WTC11 (cell line): ENCODE measurements around the gene ADAM12. TPM values are rescaled to one million over a fixed set of nuclear protein-coding genes. Genes with fewer than 3 reads are reported as not detected.

Experiments used
- ATAC-seq: fragments of 200-7000 bp; cut with Tn5 transposase; 2 replicates; pipeline ENCODE4 v1.10.0; 2021; ENCODE audit warnings: mild to moderate bottlenecking, moderate library complexity
- CTCF ChIA-PET: fragments of 300-600 bp; sonication (Branson Sonifier 250); formaldehyde crosslinking; loops from one replicate; lab custom pipeline; 2021; ENCODE audit warnings: antibody characterized with exemption; lab: Charles Lee
- POLR2A ChIA-PET: fragments of 350-600 bp; sonication (Branson Sonifier 250); formaldehyde crosslinking; loops from one replicate; lab custom pipeline; 2021; ENCODE audit warnings: antibody characterized with exemption; lab: Charles Lee
- DNase-seq: peaks from one replicate; pipeline ENCODE4 v3.0.0; 2021; ENCODE audit warnings: low spot score
- H3K27ac Mint-ChIP-seq: 2 replicates; pipeline ENCODE4 v1.8.0; 2021; ENCODE audit warnings: mixed read lengths
- H3K27me3 Mint-ChIP-seq: 2 replicates; pipeline ENCODE4 v1.8.0; 2021; ENCODE audit warnings: low read depth, mild to moderate bottlenecking, moderate library complexity, mixed read lengths
- H3K36me3 Mint-ChIP-seq: 2 replicates; pipeline ENCODE4 v1.8.0; 2021; ENCODE audit warnings: mixed read lengths
- H3K4me1 Mint-ChIP-seq: 2 replicates; pipeline ENCODE4 v1.8.0; 2022; ENCODE audit warnings: mixed read lengths
- H3K4me3 Mint-ChIP-seq: 2 replicates; pipeline ENCODE4 v1.8.0; 2021; ENCODE audit warnings: mild to moderate bottlenecking, moderate library complexity, mixed read lengths
- H3K9me3 Mint-ChIP-seq: 2 replicates; pipeline ENCODE4 v1.8.0; 2021; ENCODE audit warnings: mixed read lengths
- CDX4 ChIP-seq: fragments of 250-450 bp; sonication (Bioruptor Pico); IDR thresholded peaks from 2 replicates; pipeline ENCODE4 v1.9.0; 2021; ENCODE audit warnings: moderate library complexity, mild to moderate bottlenecking, inconsistent platforms, borderline replicate concordance
- CREM ChIP-seq: sonication (generic); formaldehyde crosslinking; IDR thresholded peaks from 2 replicates; pipeline ENCODE4 v1.8.1; 2022; ENCODE audit warnings: mild to moderate bottlenecking, missing genetic modification reagents, moderate library complexity
- E2F5 ChIP-seq: sonication (generic); formaldehyde crosslinking; IDR thresholded peaks from 2 replicates; pipeline ENCODE4 v1.8.1; 2022; ENCODE audit warnings: mild to moderate bottlenecking, moderate library complexity, missing genetic modification reagents
- FOXK1 ChIP-seq: sonication (generic); formaldehyde crosslinking; IDR thresholded peaks from 2 replicates; pipeline ENCODE4 v1.8.0; 2022; ENCODE audit warnings: mild to moderate bottlenecking, moderate library complexity, missing genetic modification reagents
- GTF2I ChIP-seq: fragments of 250-450 bp; sonication (Bioruptor Pico); conservative IDR thresholded peaks from 2 replicates; pipeline ENCODE4 v1.4.0; 2021; ENCODE audit warnings: mild to moderate bottlenecking
- JAZF1 ChIP-seq: fragments of 250-450 bp; sonication (Bioruptor Pico); IDR thresholded peaks from 2 replicates; pipeline ENCODE4 v1.9.0; 2021; ENCODE audit warnings: moderate library complexity, mild to moderate bottlenecking, inconsistent platforms
- MLX ChIP-seq: sonication (generic); formaldehyde crosslinking; IDR thresholded peaks from 2 replicates; pipeline ENCODE4 v1.8.1; 2023; ENCODE audit warnings: mild to moderate bottlenecking, missing genetic modification reagents, moderate library complexity
- MYBL2 ChIP-seq: sonication (generic); formaldehyde crosslinking; IDR thresholded peaks from 2 replicates; pipeline ENCODE4 v1.8.1; 2023; ENCODE audit warnings: mild to moderate bottlenecking, moderate library complexity, missing genetic modification reagents
- NFE2L1 ChIP-seq: sonication (generic); formaldehyde crosslinking; IDR thresholded peaks from 2 replicates; pipeline ENCODE4 v1.8.1; 2023; ENCODE audit warnings: missing genetic modification reagents
- NR1H2 ChIP-seq: sonication (generic); formaldehyde crosslinking; IDR thresholded peaks from 2 replicates; pipeline ENCODE4 v1.9.0; 2021; ENCODE audit warnings: mild to moderate bottlenecking, moderate library complexity, missing genetic modification reagents
- PRRX2 ChIP-seq: fragments of 250-450 bp; sonication (Bioruptor Pico); IDR thresholded peaks from 2 replicates; pipeline ENCODE4 v1.8.0; 2021; ENCODE audit warnings: mild to moderate bottlenecking
- SP1 ChIP-seq: sonication (generic); formaldehyde crosslinking; conservative IDR thresholded peaks from 2 replicates; pipeline ENCODE4 v1.8.1; 2022; ENCODE audit warnings: missing genetic modification reagents
- ZBTB43 ChIP-seq: sonication (generic); formaldehyde crosslinking; IDR thresholded peaks from 2 replicates; pipeline ENCODE4 v1.8.1; 2023; ENCODE audit warnings: mild to moderate bottlenecking, missing genetic modification reagents
- ZMAT4 ChIP-seq: fragments of 250-450 bp; sonication (Bioruptor Pico); IDR thresholded peaks from 2 replicates; pipeline ENCODE4 v1.9.0; 2021; ENCODE audit warnings: mild to moderate bottlenecking
- ZNF232 ChIP-seq: sonication (generic); formaldehyde crosslinking; IDR thresholded peaks from 2 replicates; pipeline ENCODE4 v1.8.0; 2022; ENCODE audit warnings: mild to moderate bottlenecking, missing genetic modification reagents
- ZNF281 ChIP-seq: sonication (generic); formaldehyde crosslinking; IDR thresholded peaks from 2 replicates; pipeline ENCODE4 v1.8.0; 2023; ENCODE audit warnings: mild to moderate bottlenecking, missing genetic modification reagents
- ZNF425 ChIP-seq: fragments of 250-450 bp; sonication (Bioruptor Pico); conservative IDR thresholded peaks from 2 replicates; pipeline ENCODE4 v1.9.0; 2021; ENCODE audit warnings: mild to moderate bottlenecking
- ZSCAN18 ChIP-seq: fragments of 250-450 bp; sonication (Bioruptor Pico); IDR thresholded peaks from 2 replicates; pipeline ENCODE4 v2.1.2; 2022; ENCODE audit warnings: mild to moderate bottlenecking, moderate library complexity
- total RNA-seq: library from RNA; stranded (reverse); gene quantifications from 3 replicates; pipeline ENCODE4 v1.2.3, GENCODE V29; 2021

Gene ADAM12
- total RNA-seq, 1 experiment from 2014 or later: 0.22 TPM

GRCh38 chr10:126290232-126290631 lies 98.0 kb downstream of the ADAM12 start:
- Mint-ChIP-seq H3K36me3 (no peaks in the 10 kb centered on the region), H3K4me1 (no peaks in the 10 kb centered on the region), H3K27me3 (no peaks in the 10 kb centered on the region; the same call in 1 of the 2 replicates), H3K9me3 (no peaks in the 10 kb centered on the region), H3K27ac (no peak overlapping the region), H3K4me3 (no peak overlapping the region)
- ATAC-seq (no peak), DNase-seq (no peak)
- CTCF ChIA-PET: no interaction called here
- POLR2A ChIA-PET: no interaction called here
- TF ChIP-seq CDX4 (CRISPR knock-in tag): no peak
- TF ChIP-seq ZNF232 (CRISPR knock-in tag): no peak
- no peak for TF ChIP-seq E2F5
- TF ChIP-seq FOXK1: no peak
- no peak for TF ChIP-seq ZSCAN18 (CRISPR knock-in tag)
- TF ChIP-seq MLX (CRISPR knock-in tag): no peak
- TF ChIP-seq GTF2I (CRISPR knock-in tag): no peak
- no peak for TF ChIP-seq CREM (CRISPR knock-in tag)
- TF ChIP-seq MYBL2 (CRISPR knock-in tag): no peak
- TF ChIP-seq PRRX2 (CRISPR knock-in tag): no peak
- TF ChIP-seq NR1H2 (CRISPR knock-in tag): no peak
- TF ChIP-seq NFE2L1: no peak
- no peak for TF ChIP-seq JAZF1
- no peak for TF ChIP-seq ZNF425
- TF ChIP-seq ZMAT4: no peak

- no peaks in the 10 kb centered on the region for H3K9me3 Mint-ChIP-seq
- H3K4me3 Mint-ChIP-seq: no peak overlapping the region
- ChIA-PET CTCF (no interaction called here), POLR2A (no interaction called here)
- ATAC-seq (no peak), DNase-seq (no peak)
- no peaks in the 10 kb centered on the region for H3K4me1 Mint-ChIP-seq
- H3K36me3 Mint-ChIP-seq: no peaks in the 10 kb centered on the region
- no peak overlapping the region for H3K27ac Mint-ChIP-seq
- no peak for TF ChIP-seq ZNF281
- no peak for TF ChIP-seq SP1 (CRISPR knock-in tag)
- TF ChIP-seq ZBTB43 (CRISPR knock-in tag): no peak
- H3K27me3 Mint-ChIP-seq: no peaks in the 10 kb centered on the region; the same call in 1 of the 2 replicates
Measured at GRCh38 chr10:126288547-126289493, 99.5 kb downstream of the ADAM12 start.
